Neuron (in vitro differentiated cells): ENCODE results near the gene NIPAL3.

ENCODE experiments used
- H2AFZ ChIP-seq: one replicate; pipeline ENCODE4 v1.6.1; 2013; ENCODE audit warnings: low read depth, mild to moderate bottlenecking, inconsistent platforms, low read length, moderate library complexity
- H3K27me3 ChIP-seq: one replicate; pipeline ENCODE4 v1.6.1; 2013; ENCODE audit warnings: low read length; ENCODE audit not compliant: insufficient read depth
- H3K36me3 ChIP-seq: one replicate; pipeline ENCODE4 v1.6.1; 2013; ENCODE audit warnings: low read length; ENCODE audit not compliant: insufficient read depth
- H3K4me1 ChIP-seq: one replicate; pipeline ENCODE4 v1.6.1; 2013; ENCODE audit warnings: low read length; ENCODE audit not compliant: insufficient read depth
- H3K4me3 ChIP-seq: 2 replicates; pipeline ENCODE4 v1.5.1; 2013; ENCODE audit warnings: mild to moderate bottlenecking, low read length, moderate library complexity
- H3K9me3 ChIP-seq: one replicate; pipeline ENCODE4 v1.6.1; 2013; ENCODE audit warnings: low read length

The NIPAL3 gene

DNA sequence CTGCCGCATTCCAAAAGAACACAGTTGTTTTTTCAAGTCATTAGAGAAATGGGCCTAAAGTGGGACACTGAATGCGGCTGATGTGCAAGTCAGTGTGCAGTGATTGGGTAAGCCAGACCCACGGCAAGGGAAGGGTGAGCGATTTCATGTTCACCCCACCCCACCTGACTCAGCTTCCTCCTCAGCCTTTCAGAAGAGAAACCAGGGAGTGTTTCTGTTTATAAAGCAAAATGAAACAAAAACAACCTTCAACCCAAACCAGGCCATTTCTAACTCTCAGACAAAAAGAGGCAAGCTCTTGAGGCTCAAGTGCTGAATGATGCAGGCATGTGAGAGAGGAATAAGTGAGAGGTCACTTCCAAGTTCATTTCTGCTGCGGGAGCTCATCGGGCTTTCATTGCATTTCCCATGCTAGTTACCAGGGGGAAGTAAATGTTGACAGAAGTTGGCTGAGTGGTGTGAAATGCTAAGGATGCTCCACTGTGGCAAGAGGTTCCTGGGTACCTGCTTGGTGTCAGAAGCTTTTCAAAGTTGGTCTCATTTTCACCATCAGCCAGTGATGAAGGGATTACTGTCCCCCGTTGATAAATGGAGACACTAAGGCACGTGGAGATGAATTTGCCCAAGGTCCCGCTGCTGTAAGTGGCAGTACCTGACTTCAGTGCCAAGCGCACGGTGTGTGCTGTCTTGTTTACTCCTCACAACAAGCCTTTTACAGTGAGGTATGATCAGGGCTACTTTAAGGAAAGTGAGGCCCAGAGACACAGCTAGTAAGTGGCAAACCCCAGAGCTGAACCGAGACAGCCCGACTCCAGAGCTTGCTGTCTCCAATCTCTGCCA lies 31.1 kb upstream of the NIPAL3 start:
- Histone ChIP-seq H3K36me3 (no peaks in the 10 kb centered on the region), H3K27me3 (peaks cover 3% of the 10 kb centered on the region), H3K4me3 (no peak overlapping the region), H3K4me1 (no peaks in the 10 kb centered on the region), H3K9me3 (peaks cover 2% of the 10 kb centered on the region), H2AFZ (no peak overlapping the region)

- peaks cover 2% of the 10 kb centered on the region for H3K9me3 ChIP-seq
- H3K4me1 ChIP-seq: no peaks in the 10 kb centered on the region
- no peaks in the 10 kb centered on the region for H3K36me3 ChIP-seq
- H2AFZ ChIP-seq: no peak overlapping the region
- H3K4me3 ChIP-seq: no peak overlapping the region
- peaks cover 3% of the 10 kb centered on the region for H3K27me3 ChIP-seq
Measured at GRCh38 chr1:24385160-24385940, 30.3 kb upstream of the NIPAL3 start.

DNA sequence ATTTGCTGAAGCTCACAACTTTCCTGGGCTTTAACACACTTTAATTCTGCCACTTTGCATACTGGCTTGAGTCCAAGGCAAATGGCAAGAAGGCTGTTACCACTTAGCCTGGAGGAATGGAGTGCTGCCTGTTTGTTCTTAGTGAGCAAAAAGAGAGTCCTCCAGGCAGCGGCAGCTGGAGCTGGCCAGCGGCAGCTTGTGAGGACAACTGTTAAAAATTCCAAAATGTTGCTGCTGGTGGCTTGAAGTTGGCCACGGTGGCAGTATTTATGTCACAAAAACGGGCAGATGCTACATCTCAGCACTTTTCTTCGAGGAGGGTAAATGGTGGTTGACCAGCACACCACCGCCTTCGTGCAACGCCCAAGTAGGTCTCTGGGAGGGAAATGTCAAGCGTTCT lies 29.4 kb upstream of the NIPAL3 start:
- H2AFZ ChIP-seq: no peak overlapping the region
- no peaks in the 10 kb centered on the region for H3K4me1 ChIP-seq
- no peaks in the 10 kb centered on the region for H3K36me3 ChIP-seq
- no peaks in the 10 kb centered on the region for H3K27me3 ChIP-seq
- H3K4me3 ChIP-seq: no peak overlapping the region
- peaks cover 2% of the 10 kb centered on the region for H3K9me3 ChIP-seq

GRCh38 chr1:24386931-24387330 lies 28.7 kb upstream of the NIPAL3 start:
- Histone ChIP-seq H2AFZ (no peak overlapping the region), H3K4me3 (no peak overlapping the region), H3K27me3 (no peaks in the 10 kb centered on the region), H3K9me3 (peaks cover 2% of the 10 kb centered on the region), H3K36me3 (no peaks in the 10 kb centered on the region), H3K4me1 (no peaks in the 10 kb centered on the region)

- peaks cover 2% of the 10 kb centered on the region for H3K9me3 ChIP-seq
- no peaks in the 10 kb centered on the region for H3K4me1 ChIP-seq
- no peak overlapping the region for H3K4me3 ChIP-seq
- no peaks in the 10 kb centered on the region for H3K36me3 ChIP-seq
- no peak overlapping the region for H2AFZ ChIP-seq
- H3K27me3 ChIP-seq: no peaks in the 10 kb centered on the region
Measured at GRCh38 chr1:24387636-24388175, 27.9 kb upstream of the NIPAL3 start.

- no peak overlapping the region for H2AFZ ChIP-seq
- H3K9me3 ChIP-seq: peaks cover 2% of the 10 kb centered on the region
- H3K27me3 ChIP-seq: no peaks in the 10 kb centered on the region
- H3K4me3 ChIP-seq: no peak overlapping the region
- no peaks in the 10 kb centered on the region for H3K36me3 ChIP-seq
- no peaks in the 10 kb centered on the region for H3K4me1 ChIP-seq
Measured at GRCh38 chr1:24388331-24388885, 27.2 kb upstream of the NIPAL3 start.

GRCh38 chr1:24389231-24389678 lies 26.3 kb upstream of the NIPAL3 start:
- Histone ChIP-seq H3K9me3 (peaks cover 2% of the 10 kb centered on the region), H2AFZ (no peak overlapping the region), H3K36me3 (no peaks in the 10 kb centered on the region), H3K4me3 (no peak overlapping the region), H3K27me3 (no peaks in the 10 kb centered on the region), H3K4me1 (no peaks in the 10 kb centered on the region)

DNA sequence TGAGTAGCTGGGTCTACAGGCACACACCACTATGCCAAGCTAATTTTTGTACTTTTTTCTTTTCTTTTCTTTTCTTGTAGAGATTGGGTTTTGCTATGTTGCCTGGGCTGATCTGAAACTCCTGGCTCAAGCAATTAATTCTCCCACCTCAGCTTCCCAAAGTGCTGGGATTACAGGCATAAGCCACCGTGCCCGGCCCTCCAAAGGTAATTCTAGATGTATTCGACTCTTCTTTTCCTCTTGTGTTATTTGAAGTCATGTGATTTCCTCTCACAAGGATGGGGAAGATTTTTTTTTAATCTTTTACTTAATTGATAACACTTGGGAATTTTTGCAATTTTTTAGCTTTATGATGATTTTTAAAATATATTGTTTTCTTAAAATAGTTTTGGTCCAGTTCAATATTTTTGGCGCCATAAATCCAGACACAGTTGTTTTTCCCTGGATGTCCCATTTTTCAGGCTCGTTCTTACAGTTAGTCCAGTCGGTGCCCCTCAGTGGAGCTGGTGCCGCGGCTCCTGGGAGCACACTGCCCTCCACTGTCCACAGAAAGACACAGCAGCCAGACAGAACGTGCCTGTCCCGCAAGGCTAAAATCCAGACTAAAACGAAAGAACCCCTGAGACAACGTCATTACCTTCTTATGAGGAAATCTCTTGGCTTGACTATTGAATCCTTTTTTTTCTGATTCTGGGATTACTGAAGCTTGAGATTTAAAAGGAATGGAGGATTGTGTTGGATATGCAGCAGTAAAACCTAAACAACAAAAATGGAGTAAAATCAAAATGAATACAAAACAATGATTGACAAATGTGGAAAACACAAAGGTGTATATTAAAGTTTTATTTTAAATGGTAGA lies 24.4 kb upstream of the NIPAL3 start:
- Histone ChIP-seq H3K9me3 (peaks cover 2% of the 10 kb centered on the region), H3K4me3 (no peak overlapping the region), H2AFZ (no peak overlapping the region), H3K36me3 (no peaks in the 10 kb centered on the region), H3K4me1 (no peaks in the 10 kb centered on the region), H3K27me3 (no peaks in the 10 kb centered on the region)

- H3K4me3 ChIP-seq: no peak overlapping the region
- no peaks in the 10 kb centered on the region for H3K27me3 ChIP-seq
Measured at GRCh38 chr1:24391882-24392603, 23.6 kb upstream of the NIPAL3 start.

GRCh38 chr1:24392604-24392946 lies 23.0 kb upstream of the NIPAL3 start:
- H3K4me1 ChIP-seq: no peaks in the 10 kb centered on the region
- no peak overlapping the region for H2AFZ ChIP-seq
- H3K27me3 ChIP-seq: peaks cover 2% of the 10 kb centered on the region
- no peaks in the 10 kb centered on the region for H3K36me3 ChIP-seq
- no peaks in the 10 kb centered on the region for H3K9me3 ChIP-seq
- no peak overlapping the region for H3K4me3 ChIP-seq

More at GRCh38 chr1:24391882-24392603, 23.6 kb upstream of the NIPAL3 start:
- Histone ChIP-seq H3K9me3 (no peaks in the 10 kb centered on the region), H2AFZ (no peak overlapping the region), H3K4me1 (no peaks in the 10 kb centered on the region), H3K36me3 (no peaks in the 10 kb centered on the region)

DNA sequence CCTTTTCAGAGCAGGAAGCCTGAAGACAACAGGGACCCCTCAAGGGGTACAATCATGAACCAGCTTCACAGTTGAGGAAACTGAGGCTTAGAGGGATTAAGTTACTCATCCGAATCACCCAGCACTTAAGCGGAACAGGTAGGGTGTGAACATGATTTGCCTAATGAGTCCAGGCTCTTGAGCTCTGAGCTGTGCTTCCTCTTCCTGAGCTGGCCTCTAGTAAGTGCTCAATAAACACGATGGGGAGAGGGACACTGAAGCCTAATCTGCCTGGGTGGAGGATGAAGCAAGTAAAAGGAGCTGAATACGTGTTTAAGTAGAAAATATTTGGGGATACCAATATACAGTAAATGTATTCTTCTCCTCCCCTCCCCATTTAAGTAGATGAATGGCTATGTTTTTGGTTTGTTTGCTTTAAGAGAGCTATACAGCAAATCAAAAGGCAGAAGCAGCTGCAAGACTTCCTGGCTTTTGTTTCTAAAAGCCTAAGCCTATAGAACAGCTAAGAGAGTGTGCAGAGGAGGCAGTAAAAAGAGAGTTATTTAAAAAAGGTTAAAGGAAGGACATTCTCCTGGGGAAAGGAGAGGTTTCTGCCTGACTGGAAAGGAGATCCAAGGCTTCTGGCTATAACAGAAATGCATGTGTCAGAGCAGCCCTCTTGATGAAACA lies 22.5 kb upstream of the NIPAL3 start:
- Histone ChIP-seq H3K4me1 (no peaks in the 10 kb centered on the region), H3K27me3 (peaks cover 2% of the 10 kb centered on the region), H2AFZ (no peak overlapping the region), H3K9me3 (no peaks in the 10 kb centered on the region), H3K36me3 (no peaks in the 10 kb centered on the region), H3K4me3 (no peak overlapping the region)
